Fibroblast of skin of right biceps (primary cell): Measurements from ENCODE around the gene PPP1R3G.
"Not testable (repeated sequence)": the region's sequence is repeated elsewhere in the genome, so short reads cannot be mapped to it uniquely, and the experiment has no call there.

Experiments used
- DNase-seq: peaks from one replicate; pipeline ENCODE4 v3.0.0-alpha.2; 2013

PPP1R3G gene

DNA sequence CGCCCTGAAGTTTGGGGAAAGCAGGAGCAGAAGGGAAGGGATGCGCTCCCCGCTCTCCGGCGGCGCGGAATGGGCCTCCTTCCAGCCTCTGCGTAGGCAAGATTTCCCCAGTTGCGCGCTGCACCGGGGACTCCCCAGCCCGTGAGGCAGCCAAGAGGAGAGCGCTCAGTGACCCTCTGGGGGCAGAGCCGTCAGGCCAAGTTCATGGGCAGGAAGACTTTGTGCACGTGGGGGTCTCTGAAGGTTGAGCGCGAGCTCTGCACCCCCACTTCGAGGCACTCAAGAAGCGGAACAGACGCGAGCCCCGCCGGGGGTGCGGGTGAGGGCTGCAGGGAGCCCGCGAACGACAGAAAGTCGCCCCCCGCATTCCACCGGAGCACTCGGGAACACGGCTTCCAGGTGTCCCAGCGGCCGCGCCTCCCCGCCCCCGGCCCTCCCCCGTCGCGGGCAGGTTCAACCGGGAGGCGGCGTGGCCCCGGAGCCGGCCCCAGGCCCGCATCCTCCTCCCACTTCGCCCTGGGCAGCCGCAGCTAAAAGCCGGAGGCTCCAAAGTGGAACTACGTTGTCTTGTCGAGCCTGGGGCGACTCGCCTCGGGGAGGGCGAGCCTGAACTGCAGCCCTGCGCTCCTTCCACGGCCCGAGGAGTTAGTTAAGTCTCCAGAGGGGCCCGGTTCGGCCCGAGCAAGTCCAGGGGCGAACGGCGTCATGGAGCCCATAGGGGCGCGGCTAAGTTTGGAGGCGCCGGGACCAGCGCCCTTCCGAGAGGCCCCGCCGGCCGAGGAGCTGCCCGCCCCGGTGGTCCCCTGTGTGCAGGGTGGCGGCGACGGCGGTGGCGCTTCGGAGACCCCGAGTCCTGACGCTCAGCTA, at the start of gene PPP1R3G:
Gene PPP1R3G (plus strand): TSS at position 561 of the 867 bp plus-strand sequence. CDS start 145 bp downstream, at position 706.
- peak; percentile 59 for DNase-seq

DNA sequence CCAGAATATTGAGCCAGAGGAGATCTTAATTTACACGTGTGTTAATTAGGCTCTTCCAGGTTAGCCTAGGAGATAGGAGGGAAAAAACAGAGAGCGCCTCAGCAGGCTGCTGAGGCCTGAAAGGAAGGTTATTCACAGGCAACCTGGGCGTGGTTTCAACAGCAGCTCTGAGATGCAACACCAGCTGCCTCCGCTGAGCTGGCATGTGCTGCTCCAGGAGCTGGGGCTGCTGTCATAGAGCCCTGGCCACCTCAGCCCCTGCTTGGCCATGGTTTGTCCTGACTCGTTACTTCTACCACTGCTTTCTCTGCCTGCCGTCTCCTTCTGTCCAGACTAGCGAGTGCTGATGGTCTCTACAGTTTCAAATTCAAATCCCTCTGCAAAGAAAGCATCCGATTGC, 48.9 kb upstream of the PPP1R3G start:
- peak; percentile 59 for DNase-seq

DNA sequence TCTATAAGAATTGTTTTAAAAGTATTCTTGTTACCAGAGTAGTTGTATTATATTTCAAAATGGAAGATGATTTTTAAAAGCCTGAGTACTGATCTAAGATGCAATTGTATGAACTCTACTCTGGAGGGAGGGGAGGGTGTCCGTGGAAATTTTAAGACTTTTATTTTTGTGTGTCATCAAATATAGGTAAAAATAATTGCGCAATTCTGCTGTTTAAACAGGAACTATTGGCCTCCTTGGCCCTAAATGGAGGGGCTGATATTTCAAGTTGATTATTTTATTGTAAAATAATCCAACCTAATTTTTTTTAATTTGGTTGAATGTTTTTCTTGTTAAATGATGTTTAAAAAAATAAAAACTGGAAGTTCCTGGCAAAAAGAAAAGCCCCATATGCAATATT, 43.2 kb upstream of the PPP1R3G start:
- DNase-seq = no peak

DNA sequence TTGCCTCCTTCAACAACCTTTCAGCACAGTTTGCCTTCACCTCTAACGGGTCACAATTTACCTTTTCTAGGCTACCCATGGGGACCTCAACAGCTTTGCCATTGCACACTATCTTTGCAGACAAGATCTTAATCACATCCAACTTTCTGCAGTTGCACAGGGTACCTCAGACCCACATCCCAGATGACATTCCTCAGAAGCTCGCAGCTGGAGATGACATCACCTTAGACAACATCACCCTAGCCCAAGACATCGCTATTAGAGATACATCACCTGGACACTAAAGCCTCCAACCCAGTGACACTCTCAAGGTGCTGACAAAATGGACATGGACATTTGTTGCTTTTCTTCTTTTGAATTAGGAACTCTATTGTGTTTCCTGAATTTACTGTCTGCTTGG, 42.7 kb upstream of the PPP1R3G start:
- no peak for DNase-seq

DNA sequence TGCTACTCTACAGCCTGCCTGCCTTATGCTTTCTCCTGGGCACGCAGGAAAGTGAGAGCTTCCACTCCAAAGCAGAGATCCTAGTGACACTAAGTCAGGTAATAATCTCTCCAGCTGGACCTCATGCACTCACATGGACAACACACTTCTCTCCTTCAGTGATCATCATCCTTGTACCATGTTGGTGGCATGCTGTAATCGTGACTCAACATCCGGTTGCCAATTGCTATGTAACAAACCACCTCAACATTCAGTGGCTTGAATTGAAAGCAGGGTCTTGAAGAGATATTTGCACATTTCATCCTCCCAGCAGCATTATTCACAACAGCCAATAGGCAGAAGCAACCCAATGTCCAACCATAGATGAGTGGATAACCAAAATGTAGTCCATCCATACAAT, 40.3 kb upstream of the PPP1R3G start:
- peak; percentile 41 for DNase-seq

DNA sequence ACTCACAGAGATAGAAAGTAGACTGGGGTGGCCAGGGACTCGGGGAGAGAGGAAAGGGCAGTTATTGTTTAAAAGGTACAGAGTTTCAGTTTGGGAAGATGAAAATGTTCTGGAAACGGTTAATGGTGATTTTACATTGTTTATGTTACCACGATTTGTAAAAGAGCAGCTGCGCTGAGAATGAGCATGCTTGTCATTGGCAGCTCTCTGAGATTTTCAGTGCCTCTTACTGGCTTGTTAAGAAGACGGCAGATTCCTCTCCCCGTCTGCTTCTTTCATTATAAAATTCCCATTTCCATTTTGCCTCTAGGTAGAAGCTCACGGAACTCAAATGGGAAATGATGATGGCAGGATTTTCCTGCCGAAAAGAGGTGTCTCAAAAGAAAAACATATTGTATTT, 39.7 kb upstream of the PPP1R3G start:
- DNase-seq = no peak

DNA sequence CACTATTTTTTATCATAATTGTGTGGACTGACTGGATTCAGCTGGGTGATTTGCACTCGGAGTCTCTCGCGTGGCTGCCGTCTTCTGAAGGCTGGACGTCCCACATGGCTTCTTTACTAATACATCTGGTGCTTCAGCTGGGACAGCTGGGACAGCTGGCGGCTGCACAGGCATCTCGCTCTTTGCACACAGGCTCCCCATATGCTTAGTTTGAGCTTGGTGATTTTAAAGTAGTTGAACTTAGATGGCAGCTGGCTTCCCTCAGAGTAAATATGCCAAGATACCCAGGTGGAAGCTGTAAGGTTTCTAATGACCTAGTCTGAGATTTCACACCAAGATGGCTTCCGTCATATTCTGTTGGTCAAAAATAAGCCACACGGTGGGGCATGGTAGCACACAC, 38.7 kb upstream of the PPP1R3G start:
- no peak for DNase-seq

DNA sequence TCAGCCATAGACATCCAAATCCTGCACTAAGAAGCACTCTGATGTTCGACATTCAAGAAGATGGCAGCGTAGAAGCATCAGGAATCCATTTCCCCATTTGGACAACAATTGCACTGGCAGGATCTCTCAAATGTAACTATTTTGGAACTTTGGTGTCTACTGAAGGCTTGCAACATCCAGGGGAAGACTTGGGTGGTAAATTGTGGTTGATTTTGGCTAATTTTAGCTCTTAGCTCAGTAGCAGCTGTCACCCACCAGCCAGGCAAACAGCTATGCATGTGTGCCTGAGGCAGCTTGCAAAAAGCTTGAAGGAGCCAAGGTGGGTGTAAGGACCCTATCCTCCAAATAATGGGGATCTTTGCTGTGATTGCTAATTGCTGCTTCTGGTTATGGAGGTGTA, 35.1 kb upstream of the PPP1R3G start:
- no peak for DNase-seq

DNA sequence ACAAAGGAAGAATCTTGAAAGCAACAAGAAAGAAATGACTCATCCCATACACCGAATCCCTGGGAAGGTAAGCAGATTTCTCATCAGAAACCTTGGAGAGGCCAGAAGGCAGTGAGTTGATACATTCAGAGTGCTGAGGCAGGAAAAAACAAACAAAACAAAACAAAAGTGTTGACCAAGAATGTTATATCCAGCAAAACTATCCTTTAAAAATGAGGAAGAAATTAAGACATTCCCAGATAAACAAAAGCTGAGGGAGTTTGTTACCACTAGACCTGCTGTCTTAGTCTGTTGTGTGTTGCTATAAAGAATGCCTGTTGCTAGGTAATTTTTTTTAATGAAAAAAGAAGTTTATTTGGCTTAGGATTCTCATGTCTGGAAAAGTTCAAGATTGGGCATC, 33.7 kb upstream of the PPP1R3G start:
- no peak for DNase-seq

DNA sequence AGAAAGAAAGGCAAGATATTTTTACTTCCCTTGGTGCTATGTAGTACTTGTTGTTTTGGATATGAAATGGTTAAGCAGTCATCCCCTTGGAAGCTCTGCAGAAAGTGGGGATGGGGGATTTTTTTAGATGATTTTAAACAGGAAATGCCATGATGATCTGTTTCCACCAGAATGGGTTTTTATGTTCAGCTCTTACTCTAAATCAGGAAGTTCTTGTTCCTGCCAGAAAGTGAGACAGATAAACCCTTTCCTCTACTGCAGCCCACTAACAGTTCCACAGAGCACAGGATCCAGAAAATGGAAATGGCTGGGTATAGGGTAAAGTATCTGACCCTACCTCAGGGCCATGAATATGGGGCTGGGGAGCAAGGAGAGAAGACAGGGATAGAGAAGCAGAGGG, 32.1 kb upstream of the PPP1R3G start:
- peak; percentile 76 for DNase-seq

DNA sequence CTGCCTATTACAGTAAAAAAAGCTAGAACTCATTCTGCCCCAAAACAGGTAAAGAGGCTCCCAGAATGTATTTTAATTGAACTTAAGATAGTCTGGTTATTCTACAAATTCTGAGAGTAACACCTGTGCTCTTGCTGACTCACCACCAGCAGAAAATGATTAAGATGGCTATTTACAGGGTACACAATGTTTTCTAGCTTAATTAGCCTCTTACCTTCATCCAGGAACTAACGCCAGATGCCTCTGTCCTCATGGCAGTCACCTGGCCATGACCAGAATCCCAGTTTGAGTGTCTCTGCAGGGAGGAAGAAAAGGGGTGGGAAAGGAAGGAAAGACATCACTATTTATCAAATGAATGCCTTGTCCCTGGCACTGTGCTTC, 31.3 kb upstream of the PPP1R3G start:
- DNase-seq = no peak

DNA sequence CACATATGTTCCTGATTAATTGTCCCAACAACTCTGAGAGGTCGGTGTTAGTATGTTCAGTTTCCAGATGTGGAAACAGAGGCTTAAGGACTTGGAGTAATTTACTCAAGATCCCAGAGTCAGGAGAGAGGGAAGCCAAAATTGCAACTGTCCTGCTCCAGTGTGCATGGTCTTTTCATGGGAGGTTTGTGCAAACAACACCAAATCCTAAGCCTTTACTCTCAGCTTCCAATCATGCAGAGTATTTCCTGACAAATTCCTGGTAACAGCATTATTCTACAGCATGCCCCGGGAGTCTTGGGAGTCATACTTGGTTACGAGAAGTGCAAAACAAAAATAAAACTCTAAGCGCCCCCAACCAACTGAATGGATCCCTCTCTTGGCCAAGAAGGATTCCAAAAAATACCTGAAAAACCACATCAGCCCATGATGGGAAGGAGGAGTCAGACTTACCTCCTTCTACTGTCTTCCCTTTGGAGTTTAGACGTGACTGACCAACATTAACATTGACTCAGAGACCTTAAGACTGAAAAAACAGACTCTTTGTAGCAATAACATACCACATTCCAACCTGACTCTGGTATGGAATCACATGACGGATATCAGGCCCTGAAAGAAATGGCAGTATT, 30.8 kb upstream of the PPP1R3G start:
- peak; percentile 89 for DNase-seq

DNA sequence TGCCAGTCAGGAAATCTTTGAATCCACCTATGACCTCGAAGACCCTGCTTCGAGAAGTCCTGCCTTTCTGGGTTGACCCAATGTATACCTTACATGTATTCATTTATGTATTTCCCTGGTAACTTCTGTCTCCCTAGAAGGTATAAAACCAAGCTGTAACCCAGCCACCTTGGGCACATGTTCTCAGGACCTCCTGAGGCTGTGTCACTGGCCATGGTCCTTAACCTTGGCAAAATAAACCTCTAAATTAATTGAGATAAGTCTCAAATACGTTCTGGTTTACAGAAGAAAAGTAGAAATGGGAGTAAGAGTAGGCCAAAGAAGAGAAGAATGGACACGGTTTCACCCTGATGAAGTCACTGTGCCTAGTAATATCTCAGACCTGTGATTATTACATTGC, 30.0 kb upstream of the PPP1R3G start:
- no peak for DNase-seq

DNA sequence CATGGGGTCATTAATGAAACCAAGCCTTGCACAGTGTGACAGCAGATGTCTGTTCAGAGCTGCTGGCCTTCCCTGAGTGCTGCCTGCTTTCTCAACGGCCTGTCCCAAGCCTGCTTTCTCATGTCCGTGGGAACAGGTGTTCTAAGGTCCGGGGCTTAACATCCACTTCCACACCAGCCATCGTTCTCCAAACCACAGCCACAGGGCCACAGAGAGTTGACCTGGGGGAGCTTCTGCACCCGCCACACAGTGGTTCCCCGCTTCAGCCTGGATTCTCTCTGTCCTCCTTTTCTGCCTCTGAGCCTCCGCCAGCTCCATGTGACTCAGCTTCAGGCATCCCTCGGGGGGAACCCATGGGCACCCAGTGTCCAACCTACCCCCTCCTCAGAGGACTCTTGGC, 26.9 kb upstream of the PPP1R3G start:
- DNase-seq = no peak

DNA sequence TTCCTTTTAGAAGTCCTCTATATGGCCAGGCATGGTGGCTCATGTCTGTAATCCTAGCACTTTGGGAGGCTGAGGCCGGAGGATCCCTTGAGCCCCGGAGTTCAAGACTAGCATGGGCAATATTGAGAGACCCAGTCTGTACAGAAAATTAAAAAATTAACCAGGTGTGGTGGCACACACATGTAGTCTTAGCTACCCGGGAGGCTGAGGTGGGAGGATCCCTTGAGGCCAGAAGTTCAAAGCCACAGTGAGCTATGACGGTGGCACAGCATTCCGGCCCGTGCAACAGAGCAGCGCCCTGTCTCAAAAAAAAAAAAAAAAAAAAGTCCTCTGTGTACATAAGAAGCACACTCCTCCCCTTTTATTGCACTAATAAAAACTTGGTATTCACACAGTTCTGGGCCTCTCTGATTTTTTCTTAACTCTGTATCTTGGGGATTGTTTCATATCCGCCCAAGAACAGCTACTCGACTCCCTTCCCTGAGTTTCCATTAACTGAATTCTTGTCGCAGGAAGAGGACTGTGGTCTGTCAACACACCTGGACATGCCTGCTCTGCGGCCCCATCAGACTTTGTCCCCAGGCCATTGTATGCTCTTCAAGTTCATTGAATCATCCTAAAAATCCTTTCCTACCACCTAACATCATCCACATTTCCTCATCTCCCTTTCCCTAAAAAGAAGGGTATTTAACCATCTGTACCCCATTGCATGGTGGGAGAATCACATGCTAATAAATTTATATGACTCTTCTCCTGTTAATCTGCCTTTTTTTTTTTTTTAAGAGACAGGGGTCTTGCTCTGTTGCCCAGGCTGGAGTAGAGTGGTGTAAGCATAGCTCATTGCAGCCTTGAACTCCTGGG, 25.9 kb upstream of the PPP1R3G start:
- no peak for DNase-seq

DNA sequence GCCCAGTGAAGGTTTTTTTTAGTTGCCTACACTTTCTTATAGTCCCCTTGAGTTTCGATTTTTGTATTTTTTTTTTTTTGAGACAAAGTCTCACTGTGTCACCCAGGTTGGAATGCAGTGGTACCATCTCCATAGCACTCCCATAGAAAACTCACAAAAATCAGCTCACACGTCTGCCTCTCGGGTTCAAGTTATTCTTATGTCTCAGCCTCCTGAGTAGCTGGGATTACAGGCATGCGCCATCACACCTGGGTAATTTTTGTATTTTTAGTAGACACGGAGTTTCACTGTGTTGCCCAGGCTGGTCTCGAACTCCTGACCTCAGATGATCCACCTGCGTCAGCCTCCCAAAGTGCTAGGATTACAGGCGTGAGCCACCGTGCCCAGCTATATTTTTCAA, 24.7 kb upstream of the PPP1R3G start:
- not testable (repeated sequence) for DNase-seq

DNA sequence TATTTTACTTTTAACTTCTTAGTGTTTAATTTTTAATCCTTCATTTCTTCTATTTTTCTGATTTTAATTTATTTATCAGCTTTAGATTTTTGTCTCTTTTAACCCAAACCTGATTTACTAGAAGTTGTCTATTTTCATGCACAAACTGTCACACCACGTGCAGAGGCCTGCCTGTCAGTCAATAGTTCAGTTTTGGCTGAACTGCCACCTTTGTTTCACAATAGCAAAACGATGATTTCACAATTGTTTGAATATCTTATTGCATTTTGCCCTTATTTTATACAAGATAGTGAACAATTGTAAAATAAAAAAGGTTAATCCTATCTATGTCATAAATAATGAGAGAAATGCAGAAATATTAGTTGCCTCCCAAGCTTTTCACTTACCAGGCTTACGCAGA, 24.0 kb upstream of the PPP1R3G start:
- no peak for DNase-seq

DNA sequence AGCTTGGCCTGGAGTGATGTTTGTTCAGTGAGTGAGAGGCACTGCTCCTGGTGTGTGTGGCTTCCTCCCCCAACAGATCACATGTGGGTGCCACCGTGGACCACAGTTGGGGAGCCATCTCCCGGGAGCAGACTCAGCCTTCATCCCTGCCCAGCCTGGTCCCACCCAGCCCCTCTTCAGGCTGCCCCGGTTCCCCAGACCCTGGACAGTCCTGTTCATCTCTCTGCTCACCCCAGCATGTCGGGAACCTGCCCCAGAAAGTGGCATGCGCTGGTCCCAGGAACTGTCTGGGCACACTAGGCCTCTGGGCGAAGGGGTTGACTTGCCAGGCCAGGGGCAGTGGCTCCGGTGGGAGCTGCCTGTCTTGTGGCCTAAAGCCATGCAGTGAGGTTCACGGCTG, 21.5 kb upstream of the PPP1R3G start:
- no peak for DNase-seq

DNA sequence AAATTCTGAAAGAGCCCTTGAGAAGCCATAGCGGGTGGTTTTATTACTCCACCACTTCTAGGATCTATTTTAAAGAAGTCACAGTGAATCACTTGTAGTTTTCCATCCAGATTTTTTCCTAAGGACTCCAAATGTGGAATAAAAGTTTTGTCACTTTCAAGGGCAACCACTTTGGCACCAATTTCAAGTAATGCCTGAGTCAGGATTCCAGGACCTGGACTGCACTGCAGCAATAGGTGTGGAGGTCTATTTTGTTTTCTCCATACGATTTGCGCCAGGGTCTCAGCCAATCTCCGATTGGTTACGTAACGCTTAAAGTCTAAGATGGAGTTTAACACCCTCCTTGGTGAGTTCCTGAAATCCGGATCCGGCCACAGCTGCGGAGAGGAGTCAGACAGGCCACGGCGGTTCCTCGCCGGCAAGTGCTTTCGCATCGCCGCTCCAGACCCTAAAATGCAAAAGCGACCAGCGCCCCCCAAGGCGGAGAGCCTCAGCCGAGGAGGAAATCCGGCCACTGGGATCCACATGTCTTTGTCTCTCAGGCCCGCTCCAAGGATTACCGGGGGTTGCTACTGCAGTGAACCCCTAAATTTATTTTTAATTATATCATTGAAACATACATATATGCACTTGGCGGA, 18.6 kb upstream of the PPP1R3G start:
- DNase-seq = no peak

DNA sequence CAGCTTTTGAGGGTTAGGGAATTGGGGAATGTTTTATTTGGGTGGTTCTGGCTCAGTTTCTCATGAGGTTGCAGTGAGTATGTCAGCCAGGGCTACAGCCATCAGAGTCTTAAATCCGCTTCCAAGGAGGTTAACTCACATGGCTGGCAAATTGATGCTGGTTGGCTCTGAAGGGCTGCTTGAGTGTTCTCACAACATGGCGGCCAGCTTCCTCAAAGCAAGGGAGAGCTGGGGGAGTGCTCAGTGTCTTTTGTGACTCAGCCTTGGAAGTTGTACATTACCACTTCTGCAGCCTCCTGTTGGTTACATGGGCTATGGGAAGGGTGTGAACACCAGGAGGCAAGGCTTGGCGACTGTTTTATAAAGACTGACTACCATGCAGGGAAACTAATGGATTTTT, 17.8 kb upstream of the PPP1R3G start:
- DNase-seq = no peak

DNA sequence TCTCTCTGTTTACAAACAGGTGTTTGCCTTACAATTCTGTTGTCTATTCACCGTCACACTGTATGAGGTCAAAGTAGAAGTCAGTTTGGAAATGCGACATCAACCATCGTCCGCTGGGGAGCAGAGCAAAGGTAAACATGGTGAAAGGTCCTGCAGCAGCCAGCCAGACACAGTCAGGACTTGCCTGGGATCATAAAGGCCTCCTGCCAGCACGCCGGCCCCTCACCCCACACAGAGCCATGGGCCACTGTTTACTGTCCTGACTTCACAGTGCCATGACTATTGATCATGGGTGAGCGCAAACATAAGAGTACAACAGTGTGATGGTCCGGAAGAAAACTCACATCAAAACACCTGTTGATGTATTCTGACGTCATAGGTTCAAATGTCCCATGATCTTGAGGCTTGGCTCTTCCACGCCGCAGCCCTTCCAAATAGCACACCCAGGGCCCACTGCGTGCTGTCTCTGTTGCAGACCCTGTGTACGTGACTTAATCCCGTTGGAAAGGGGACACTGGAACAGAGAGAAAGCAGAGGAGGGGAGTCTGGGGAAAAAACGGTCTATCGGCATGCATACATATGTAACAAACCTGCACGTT, 16.9 kb upstream of the PPP1R3G start:
- DNase-seq = no peak

DNA sequence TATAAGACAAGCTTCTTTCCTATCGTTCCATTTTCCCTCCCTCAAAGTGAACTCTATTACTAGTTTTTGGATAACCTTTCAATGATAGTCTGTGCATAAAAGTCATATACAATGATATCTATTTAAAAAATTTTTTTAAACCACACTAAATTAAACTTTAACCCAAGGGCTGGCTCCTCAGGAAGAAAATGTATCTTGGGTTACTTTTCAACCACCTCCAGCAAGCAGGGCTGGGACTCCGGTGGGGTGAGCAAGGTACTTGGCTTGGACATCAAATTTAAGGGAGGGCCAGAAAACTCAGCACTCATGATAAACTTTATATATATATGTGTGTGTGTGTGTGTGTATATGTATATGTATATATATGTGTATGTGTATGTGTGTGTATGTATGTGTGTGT, 13.9 kb upstream of the PPP1R3G start:
- DNase-seq = no peak

DNA sequence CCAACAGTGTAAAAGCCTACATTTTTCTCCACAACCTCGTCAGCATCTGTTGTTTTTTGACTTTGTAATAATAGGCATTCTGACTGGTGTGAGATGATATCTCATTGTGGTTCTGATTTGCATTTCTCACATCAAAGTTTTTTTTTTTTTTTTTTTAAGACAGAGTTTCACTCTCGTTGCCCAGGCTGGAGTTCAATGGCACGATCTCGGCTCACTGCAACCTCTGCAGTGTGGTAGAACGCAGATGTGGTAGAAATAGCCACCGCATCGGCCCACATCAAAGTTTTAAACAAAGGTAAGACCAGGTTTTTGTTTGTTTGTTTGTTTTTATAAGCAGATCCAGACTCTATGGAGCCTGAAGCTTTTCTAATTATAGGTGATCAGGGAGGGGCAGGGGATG, 12.7 kb upstream of the PPP1R3G start:
- no peak for DNase-seq
